Middle frontal gyrus (tissue), 1 donor: ENCODE data around the gene AMDHD2.

Source experiments
- DNase-seq: peaks from one replicate; pipeline ENCODE4 v3.0.0-alpha.2; 2015; ENCODE audit warnings: low spot score; ENCODE audit errors: extremely low spot score

Gene AMDHD2

GRCh38 chr16:2498531-2499253 is 21.5 kb upstream of the AMDHD2 start:
- DNase-seq, result no peak

- DNase-seq, result no peak
Observed at GRCh38 chr16:2499454-2499853, 20.7 kb upstream of the AMDHD2 start.

- DNase-seq, result no peak
Observed at GRCh38 chr16:2499890-2500429, 20.2 kb upstream of the AMDHD2 start.

GRCh38 chr16:2500430-2500917 is 19.7 kb upstream of the AMDHD2 start:
- no peak for DNase-seq

- peak; percentile 63 for DNase-seq
Observed at GRCh38 chr16:2500918-2501750, 19.0 kb upstream of the AMDHD2 start.

- DNase-seq, result no peak
Observed at GRCh38 chr16:2501946-2502895, 17.9 kb upstream of the AMDHD2 start.

GRCh38 chr16:2505695-2506094 is 14.5 kb upstream of the AMDHD2 start:
- no peak for DNase-seq

- DNase-seq, result no peak
Observed at GRCh38 chr16:2507052-2507659, 13.0 kb upstream of the AMDHD2 start.

GRCh38 chr16:2507665-2508064 is 12.5 kb upstream of the AMDHD2 start:
- DNase-seq, result no peak

- DNase-seq, result no peak
Observed at GRCh38 chr16:2508722-2509400, 11.3 kb upstream of the AMDHD2 start.

GRCh38 chr16:2511128-2511800 is 8.9 kb upstream of the AMDHD2 start:
- DNase-seq, result peak; percentile 32

- DNase-seq, result no peak
Observed at GRCh38 chr16:2511996-2512734, 8.0 kb upstream of the AMDHD2 start.

- DNase-seq, result no peak
Observed at GRCh38 chr16:2512735-2513404, 7.3 kb upstream of the AMDHD2 start.

- peak; percentile 88 for DNase-seq
Observed at GRCh38 chr16:2513405-2514332, 6.5 kb upstream of the AMDHD2 start, which contains the start of gene ATP6V0C. ATP6V0C (plus strand) TSS chr16:2513952; CDS start chr16:2514104, 152 bp downstream.

GRCh38 chr16:2514333-2515179 is 5.6 kb upstream of the AMDHD2 start:
- no peak for DNase-seq

GRCh38 chr16:2515180-2515851 is 4.9 kb upstream of the AMDHD2 start:
- no peak for DNase-seq
